Sigmoid colon (tissue), 7 donors: Measurements from ENCODE around the gene CDON. TPM values are rescaled to one million over a fixed set of nuclear protein-coding genes. Genes with fewer than 3 reads are reported as not detected.

Source experiments
- DNase-seq: peaks from one replicate; pipeline ENCODE4 v3.0.0-alpha.2; 2019
- H3K27ac ChIP-seq, 4 donors: fragments of 200-600 bp; sonication (generic); one replicate each; pipeline ENCODE4 v1.5.1; 2016 to 2019; ENCODE audit warnings: mild to moderate bottlenecking in 1 of 4
- H3K27me3 ChIP-seq, 3 donors: fragments of 200-600 bp; sonication (generic); one replicate each; pipeline ENCODE4 v1.5.1; 2019; ENCODE audit warnings: mild to moderate bottlenecking in 1 of 3
- H3K36me3 ChIP-seq, 4 donors: fragments of 200-600 bp; sonication (generic); one replicate each; pipeline ENCODE4 v1.5.1; 2016 to 2019
- H3K4me1 ChIP-seq, 4 donors: fragments of 200-600 bp; sonication (generic); one replicate each; pipeline ENCODE4 v1.5.1; 2017 to 2019
- H3K4me3 ChIP-seq, 4 donors: fragments of 200-600 bp; sonication (generic); one replicate each; pipeline ENCODE4 v1.5.1; 2017 to 2019; ENCODE audit warnings: mild to moderate bottlenecking in 2 of 4, moderate library complexity in 1 of 4
- H3K9me3 ChIP-seq, 4 donors: fragments of 200-600 bp in 3 of 4; sonication (generic) in 3 of 4; one replicate each; pipeline versions ENCODE4 v1.5.1 to v1.6.1; 2013 to 2019
- EP300 ChIP-seq, 4 donors: sonication (generic); formaldehyde crosslinking; IDR thresholded peaks; one replicate each; pipeline ENCODE4 v1.6.1; 2017; ENCODE audit warnings: antibody characterized with exemption in 4 of 4
- POLR2A ChIP-seq, 2 donors: fragments of 450-650 bp; IDR thresholded peaks; one replicate each; pipeline ENCODE4 v1.6.1; 2016; ENCODE audit warnings: antibody characterized with exemption in 2 of 2, mild to moderate bottlenecking in 2 of 2, moderate library complexity in 2 of 2
- POLR2AphosphoS5 ChIP-seq, 4 donors: sonication (generic); formaldehyde crosslinking; IDR thresholded peaks; one replicate each; pipeline ENCODE4 v1.6.1; 2017; ENCODE audit warnings: antibody characterized with exemption in 4 of 4
- WGBS, 2 donors: extraction: QIAGEN DNeasy Blood & Tissue Kit; methylation state at CpG; one replicate each; pipeline ENCODE4 v1.1.7; 2013; 5-methylcytosine and 5-hydroxymethylcytosine counted together
- intact Hi-C: fragments of 100-400 bp; cut with DNase I; formaldehyde crosslinking; loops from one replicate; pipeline ENCODE4 v1.15.1; 2023
- polyA plus RNA-seq, 3 donors: library from polyadenylated mRNA; stranded (reverse); fragments of 200-250 nt; gene quantifications; one replicate each; pipeline ENCODE4 v1.2.3, GENCODE V29; 2013
- total RNA-seq, 4 donors: library from RNA; depleted of rRNA; stranded (reverse); fragments of >200 nt; gene quantifications; one replicate each; pipeline ENCODE4 v1.1.0, GENCODE V29; 2016
- TF ChIP-seq, protein P1 (sequence below), 4 experiments: fragments of 450-650 bp in 3 of 4; fragments of 200-600 bp in 1 of 4; IDR thresholded peaks; one replicate each; pipeline ENCODE4 v1.5.1; 2016 to 2019; ENCODE audit warnings: antibody characterized with exemption in 4 of 4, mild to moderate bottlenecking in 3 of 4, moderate library complexity in 2 of 4
- donor health status: healthy with polysubstance abuse.
- donor health status: Bipolar disorder and iron deficiency.
- donor health status: healthy.

The CDON gene
- total and polyA plus RNA-seq, 7 donors, result under 0.01 to 88.1 (median 48.9) TPM

DNA sequence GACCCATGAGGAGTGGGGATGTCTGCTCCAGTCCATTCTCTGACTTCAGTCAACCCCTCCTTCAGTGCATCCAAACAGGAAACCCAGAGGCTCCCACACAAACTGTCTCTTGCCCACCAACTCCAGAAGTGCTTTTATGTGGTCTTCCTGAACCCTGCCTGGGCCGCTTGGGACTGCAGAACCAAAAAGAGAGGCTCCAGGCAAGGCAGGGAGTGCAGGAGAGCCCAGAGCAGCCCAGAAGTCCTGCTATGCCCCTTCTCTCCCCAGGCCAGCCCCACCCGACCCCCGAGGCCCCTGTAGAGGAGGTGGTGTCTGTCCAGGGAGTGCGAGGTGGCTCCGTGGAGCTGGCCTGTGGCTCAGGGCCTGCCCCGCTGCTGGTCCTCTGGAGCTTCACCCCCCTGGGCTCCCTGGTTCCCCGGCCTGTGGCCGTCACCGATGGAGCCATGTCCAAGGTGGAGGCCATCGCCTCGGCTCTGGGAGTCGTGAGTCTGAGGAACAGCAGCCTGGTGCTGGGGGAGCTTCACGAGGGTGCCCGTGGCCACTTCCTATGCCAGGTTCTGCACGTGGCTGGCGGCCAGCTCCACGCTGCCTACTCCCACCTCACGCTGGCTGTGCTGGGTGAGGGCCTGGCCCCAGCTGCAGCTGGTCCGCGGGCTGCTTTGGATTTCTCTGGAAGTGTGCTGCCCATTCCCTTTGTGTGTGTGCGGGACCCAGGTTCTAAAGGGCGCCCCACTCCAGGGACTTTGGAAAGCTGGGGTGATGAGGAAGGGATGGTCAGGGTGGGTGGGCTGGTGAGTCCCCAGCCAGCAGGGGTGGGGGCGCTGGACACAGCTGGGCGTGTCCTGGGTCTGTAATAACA, 115.0 kb downstream of the CDON start:
- intact Hi-C loops, result no loop called here
- 87 to 89% methylated on average over 24 of the region's 24 CpGs for WGBS, 2 donors
- H3K27ac ChIP-seq, result no peak overlapping the region
- no peaks in the 10 kb centered on the region for H3K36me3 ChIP-seq
- H3K4me1 ChIP-seq, result peaks cover 2 to 24% (median 23%) of the 10 kb centered on the region in 4 donors
- peak; percentile 55 for DNase-seq
- H3K4me3 ChIP-seq, result no peak overlapping the region
- no peak for TF ChIP-seq POLR2AphosphoS5 (IDR thresholded peaks at IDR 0.05)
- TF ChIP-seq, protein P1, sequence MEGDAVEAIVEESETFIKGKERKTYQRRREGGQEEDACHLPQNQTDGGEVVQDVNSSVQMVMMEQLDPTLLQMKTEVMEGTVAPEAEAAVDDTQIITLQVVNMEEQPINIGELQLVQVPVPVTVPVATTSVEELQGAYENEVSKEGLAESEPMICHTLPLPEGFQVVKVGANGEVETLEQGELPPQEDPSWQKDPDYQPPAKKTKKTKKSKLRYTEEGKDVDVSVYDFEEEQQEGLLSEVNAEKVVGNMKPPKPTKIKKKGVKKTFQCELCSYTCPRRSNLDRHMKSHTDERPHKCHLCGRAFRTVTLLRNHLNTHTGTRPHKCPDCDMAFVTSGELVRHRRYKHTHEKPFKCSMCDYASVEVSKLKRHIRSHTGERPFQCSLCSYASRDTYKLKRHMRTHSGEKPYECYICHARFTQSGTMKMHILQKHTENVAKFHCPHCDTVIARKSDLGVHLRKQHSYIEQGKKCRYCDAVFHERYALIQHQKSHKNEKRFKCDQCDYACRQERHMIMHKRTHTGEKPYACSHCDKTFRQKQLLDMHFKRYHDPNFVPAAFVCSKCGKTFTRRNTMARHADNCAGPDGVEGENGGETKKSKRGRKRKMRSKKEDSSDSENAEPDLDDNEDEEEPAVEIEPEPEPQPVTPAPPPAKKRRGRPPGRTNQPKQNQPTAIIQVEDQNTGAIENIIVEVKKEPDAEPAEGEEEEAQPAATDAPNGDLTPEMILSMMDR (IDR thresholded peaks at IDR 0.05), result no peak
- no peak for TF ChIP-seq POLR2A (IDR thresholded peaks at IDR 0.05)
- no peak for TF ChIP-seq EP300 (IDR thresholded peaks at IDR 0.05)
- no peaks in the 10 kb centered on the region for H3K9me3 ChIP-seq
- H3K27me3 ChIP-seq, result no peaks in the 10 kb centered on the region

- DNase-seq, result peak; percentile 59
- no peaks in the 10 kb centered on the region for H3K9me3 ChIP-seq
- no peaks in the 10 kb centered on the region for H3K36me3 ChIP-seq
- H3K4me3 ChIP-seq, result no peak overlapping the region
- WGBS, 2 donors, result 91 to 94% methylated on average over 14 of the region's 14 CpGs
- no peaks in the 10 kb centered on the region for H3K27me3 ChIP-seq
- TF ChIP-seq POLR2A (IDR thresholded peaks at IDR 0.05), result no peak
- TF ChIP-seq, protein P1 (IDR thresholded peaks at IDR 0.05), result no peak
- TF ChIP-seq EP300 (IDR thresholded peaks at IDR 0.05), result no peak
- no peak for TF ChIP-seq POLR2AphosphoS5 (IDR thresholded peaks at IDR 0.05)
- no peak overlapping the region for H3K27ac ChIP-seq
- intact Hi-C loops, result no loop called here
- H3K4me1 ChIP-seq, result peaks cover 2 to 20% (median 15%) of the 10 kb centered on the region in 4 donors
Observed at GRCh38 chr11:125946712-125947418, 115.8 kb downstream of the CDON start.

DNA sequence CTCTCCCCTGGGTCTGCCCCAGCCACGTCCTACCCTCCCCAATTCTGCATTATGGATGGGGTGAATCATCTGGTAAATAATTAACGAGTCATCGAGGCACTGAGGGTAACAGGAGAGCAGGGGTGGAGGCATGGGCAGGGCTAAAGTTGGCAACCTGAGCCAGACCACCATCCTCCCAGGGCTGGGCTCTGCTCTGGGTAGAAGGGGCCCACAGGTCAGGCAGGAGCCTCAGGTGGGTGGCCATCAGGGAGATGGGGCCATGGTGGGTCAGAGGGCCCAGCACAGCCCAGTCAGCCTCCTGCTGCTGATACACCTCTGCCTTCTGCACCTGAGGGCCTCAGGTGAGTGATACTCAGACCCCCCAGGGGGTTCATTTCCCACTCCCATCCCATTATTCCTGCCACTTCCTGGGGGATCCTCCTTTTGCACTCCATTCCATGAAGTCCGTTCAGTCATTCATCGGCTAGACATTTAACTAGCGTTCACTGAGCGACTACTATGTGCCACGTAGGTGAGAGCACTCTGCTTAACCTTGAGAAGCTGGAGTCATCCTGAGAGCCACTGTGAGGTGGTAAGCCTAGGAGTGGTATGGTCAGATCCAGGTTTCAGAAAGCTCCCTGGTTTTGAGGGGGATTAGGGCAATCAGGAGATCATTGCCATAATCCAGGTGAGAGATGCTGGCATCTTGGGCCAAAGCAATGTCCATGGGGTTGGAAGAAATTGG, 116.7 kb downstream of the CDON start, which contains the start of gene VSIG10L2:
VSIG10L2 (plus strand) TSS at position 248 of the 724 bp plus-strand sequence; CDS start at position 260, 12 bp downstream.
- H3K4me1 ChIP-seq, result peaks cover 2 to 11% (median 6%) of the 10 kb centered on the region in 4 donors
- H3K4me3 ChIP-seq, result no peak within 1 kb of the TSS
- no peak within 1 kb of the TSS for H3K27ac ChIP-seq
- H3K27me3 ChIP-seq, result no peaks in the 10 kb centered on the region
- intact Hi-C loops, result no loop called here
- no peak for DNase-seq
- 66 to 82% methylated on average over 8 of the region's 8 CpGs for WGBS, 2 donors
- H3K9me3 ChIP-seq, result no peaks in the 10 kb centered on the region
- H3K36me3 ChIP-seq, result no peaks in the 10 kb centered on the region
- no peak for TF ChIP-seq EP300 (IDR thresholded peaks at IDR 0.05)
- TF ChIP-seq POLR2A (IDR thresholded peaks at IDR 0.05), result no peak
- TF ChIP-seq, protein P1 (IDR thresholded peaks at IDR 0.05), result no peak
- no peak for TF ChIP-seq POLR2AphosphoS5 (IDR thresholded peaks at IDR 0.05)

- WGBS, 2 donors, result 66 to 73% methylated on average over 15 of the region's 15 CpGs
- TF ChIP-seq EP300 (IDR thresholded peaks at IDR 0.05) (no peak), POLR2AphosphoS5 (IDR thresholded peaks at IDR 0.05) (no peak), POLR2A (IDR thresholded peaks at IDR 0.05) (no peak)
- TF ChIP-seq, protein P1 (IDR thresholded peaks at IDR 0.05), result no peak
- Histone ChIP-seq H3K27ac (no peak overlapping the region), H3K36me3 (no peaks in the 10 kb centered on the region), H3K4me1 (peaks cover 0 to 4% (median 0%) of the 10 kb centered on the region in 4 donors), H3K4me3 (no peak overlapping the region), H3K9me3 (no peaks in the 10 kb centered on the region), H3K27me3 (no peaks in the 10 kb centered on the region)
- intact Hi-C loops, result no loop called here
- no peak for DNase-seq
Observed at GRCh38 chr11:125945011-125945796, 117.5 kb downstream of the CDON start.
